ENCODE measurements around the gene SFXN3.

The SFXN3 gene

DNA sequence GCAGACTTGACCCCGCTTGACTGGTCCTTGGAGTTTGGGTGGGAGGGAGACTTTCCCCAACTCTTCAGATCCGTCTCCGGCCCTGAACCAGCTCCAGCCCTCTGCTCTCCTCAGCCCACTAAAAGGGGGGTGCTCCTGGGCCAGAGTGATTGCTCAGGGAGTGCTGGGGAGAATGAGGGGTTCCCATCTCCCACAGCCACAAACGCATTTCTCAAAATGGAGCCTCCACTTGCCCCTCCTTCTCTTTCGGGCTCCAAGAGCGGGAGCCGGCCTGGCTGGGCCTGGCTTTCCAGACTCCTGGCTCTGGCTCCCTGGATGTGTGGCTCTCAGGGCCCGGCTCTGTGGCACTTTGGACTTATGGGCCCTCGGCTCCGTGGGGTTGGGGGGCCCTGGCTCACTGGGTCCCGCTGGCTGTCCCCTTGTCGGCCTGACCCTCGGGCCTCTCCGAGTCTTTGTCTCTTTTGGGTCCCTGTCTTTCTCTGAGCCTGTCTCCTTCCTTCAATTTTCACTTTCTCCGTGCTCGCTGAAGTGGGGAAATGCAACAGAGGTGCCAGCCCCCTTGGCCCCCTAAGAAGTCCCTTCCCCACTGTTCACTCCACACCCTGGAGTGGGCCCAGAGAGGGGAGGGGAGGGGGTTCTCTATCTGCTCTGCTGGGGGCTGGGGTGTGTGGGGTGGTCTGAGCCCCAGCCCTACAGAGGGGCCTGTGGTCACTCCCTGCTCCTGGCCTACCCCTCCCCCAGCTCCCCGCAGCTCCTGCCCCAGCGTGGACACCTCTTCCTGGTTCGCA is 30.7 kb upstream of the SFXN3 start:
- DNase-seq = no peak

GRCh38 chr10:101000915-101001658 is 29.9 kb upstream of the SFXN3 start:
- peak; percentile 60 to 61 for DNase-seq

DNA sequence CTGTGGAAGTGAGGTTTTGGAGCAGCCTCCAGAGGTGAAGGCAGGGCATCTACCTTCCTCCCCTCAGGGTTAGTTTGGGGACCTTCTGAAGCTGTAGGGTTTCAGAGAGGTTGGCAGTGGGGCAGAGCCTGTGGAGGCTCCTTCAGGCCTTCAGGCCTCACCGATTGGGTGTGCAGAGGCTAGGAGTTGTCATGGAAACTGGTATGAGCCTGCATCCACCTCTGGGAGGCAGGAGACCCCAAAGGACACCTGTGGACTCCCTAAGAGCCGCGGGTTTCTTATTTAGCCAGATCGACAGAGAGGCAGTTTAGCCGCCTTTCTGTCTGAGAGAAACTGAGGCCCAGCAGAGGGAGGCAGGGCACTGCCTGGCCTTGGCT is 29.4 kb upstream of the SFXN3 start:
- DNase-seq = no peak

DNA sequence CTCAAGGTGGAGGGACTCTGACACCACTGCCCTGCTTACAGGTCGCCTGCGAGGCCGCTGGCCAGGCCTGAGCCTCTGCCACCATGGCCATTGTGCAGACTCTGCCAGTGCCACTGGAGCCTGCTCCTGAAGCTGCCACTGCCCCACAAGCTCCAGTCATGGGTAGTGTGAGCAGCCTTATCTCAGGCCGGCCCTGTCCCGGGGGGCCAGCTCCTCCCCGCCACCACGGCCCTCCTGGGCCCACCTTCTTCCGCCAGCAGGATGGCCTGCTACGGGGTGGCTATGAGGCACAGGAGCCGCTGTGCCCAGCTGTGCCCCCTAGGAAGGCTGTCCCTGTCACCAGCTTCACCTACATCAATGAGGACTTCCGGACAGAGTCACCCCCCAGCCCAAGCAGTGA is 28.6 kb upstream of the SFXN3 start:
- no peak for DNase-seq

DNA sequence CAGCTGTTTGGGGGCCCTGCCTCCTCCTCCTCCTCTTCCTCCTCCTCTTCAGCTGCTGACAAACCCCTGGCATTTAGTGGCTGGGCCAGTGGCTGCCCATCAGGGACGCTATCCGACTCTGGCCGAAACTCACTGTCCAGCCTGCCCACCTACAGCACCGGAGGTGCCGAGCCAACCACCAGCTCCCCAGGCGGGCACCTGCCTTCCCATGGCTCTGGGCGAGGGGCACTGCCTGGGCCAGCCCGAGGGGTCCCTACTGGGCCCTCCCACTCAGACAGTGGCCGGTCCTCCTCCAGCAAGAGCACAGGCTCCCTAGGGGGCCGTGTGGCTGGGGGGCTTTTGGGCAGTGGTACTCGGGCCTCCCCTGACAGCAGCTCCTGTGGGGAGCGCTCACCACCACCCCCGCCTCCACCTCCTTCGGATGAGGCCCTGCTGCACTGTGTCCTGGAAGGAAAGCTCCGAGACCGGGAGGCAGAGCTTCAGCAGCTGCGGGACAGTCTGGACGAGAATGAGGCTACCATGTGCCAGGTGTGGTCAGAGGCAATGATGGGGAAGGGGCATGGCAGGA is 27.3 kb upstream of the SFXN3 start:
- no peak for DNase-seq

DNA sequence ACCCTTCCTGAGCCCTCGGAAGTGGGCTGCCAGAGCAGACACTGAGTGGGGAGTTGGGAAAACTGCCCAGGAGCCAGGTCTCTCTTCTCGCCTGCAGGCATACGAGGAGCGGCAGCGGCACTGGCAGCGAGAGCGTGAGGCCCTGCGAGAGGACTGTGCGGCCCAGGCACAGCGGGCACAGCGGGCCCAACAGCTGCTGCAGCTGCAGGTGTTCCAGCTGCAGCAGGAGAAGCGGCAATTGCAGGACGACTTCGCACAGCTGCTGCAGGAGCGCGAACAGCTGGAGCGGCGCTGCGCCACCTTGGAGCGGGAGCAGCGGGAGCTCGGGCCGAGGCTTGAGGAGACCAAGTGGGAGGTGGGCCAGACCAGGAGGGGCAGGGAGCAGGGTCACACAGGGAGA is 25.7 kb upstream of the SFXN3 start:
- DNase-seq = no peak

DNA sequence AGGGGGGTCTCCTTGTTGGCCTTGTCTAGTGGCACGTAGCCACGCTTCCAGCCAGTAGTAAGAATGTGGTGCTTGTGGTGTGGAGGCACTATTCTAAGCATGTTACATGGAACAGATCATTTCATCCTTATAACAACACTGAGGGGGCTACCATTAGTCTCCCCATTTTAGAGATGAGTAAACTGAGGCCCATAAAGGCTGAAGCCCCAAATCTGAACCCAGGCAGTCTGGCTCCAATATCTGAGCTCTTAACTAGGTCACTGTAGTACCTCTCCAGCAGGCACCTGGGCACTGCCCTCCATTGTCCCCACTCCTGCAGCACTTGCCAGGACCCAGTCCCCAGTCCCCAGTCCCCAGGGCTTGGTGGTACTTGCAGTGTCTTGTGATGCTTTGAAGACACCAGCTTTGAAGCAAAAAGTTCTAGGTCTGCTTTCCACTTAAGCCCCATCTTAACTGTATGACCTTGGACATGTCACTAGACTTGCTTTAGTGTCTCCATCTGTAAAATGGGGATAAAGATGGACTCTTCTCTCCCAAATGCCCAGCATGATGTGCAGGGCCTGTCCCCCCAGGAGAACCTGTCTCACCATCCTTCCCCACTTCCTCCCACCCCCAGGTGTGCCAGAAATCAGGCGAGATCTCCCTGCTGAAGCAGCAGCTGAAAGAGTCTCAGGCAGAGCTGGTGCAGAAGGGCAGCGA is 25.0 kb upstream of the SFXN3 start:
- no peak for DNase-seq

DNA sequence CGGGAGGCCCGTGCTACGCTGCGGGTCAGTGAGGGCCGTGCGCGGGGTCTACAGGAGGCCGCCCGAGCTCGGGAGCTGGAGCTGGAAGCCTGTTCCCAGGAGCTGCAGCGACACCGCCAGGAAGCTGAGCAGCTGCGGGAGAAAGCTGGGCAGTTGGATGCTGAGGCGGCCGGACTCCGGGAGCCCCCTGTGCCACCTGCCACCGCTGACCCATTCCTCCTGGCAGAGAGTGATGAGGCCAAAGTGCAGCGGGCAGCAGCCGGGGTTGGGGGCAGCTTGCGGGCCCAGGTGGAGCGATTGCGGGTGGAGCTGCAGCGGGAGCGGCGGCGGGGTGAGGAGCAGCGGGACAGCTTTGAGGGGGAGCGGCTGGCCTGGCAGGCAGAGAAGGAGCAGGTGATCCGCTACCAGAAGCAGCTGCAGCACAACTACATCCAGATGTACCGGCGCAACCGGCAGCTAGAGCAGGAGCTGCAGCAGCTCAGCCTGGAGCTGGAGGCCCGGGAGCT is 24.4 kb upstream of the SFXN3 start:
- DNase-seq = peak in 1 of 2 donors; percentile 29

DNA sequence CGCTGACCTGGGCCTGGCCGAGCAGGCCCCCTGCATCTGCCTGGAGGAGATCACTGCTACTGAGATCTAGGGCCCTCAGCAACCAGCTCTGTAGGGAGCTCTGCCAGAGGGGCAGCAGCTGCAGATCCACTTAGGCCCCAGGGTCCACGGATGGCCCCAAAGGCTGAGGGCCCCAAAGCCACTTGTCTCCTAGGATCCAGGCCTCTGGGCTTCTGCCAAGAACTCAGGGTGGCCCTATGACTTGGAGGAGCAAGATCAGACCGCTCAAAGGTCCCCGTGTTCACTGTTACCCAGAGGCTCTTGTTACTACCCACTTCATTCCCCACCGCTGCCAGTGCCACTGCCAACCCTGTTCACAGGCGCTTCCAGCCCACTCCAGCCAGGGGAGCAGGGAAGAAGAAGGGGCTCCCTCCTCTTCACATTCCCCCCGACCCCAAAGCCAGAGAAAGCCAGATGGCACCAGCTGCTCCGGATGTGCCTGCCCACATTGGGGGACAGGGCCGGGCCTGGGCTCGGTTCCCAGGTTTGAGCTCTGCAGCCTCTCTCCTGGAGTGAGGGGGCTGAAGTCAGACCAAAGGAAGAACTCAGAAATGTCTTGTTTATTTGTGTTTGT is 23.8 kb upstream of the SFXN3 start:
- no peak for DNase-seq

- DNase-seq = peak; percentile 10 to 55
Observed at GRCh38 chr10:101007915-101008822, 22.9 kb upstream of the SFXN3 start.

- DNase-seq = peak; percentile 72 to 76
Observed at GRCh38 chr10:101008823-101009423, 22.1 kb upstream of the SFXN3 start.

DNA sequence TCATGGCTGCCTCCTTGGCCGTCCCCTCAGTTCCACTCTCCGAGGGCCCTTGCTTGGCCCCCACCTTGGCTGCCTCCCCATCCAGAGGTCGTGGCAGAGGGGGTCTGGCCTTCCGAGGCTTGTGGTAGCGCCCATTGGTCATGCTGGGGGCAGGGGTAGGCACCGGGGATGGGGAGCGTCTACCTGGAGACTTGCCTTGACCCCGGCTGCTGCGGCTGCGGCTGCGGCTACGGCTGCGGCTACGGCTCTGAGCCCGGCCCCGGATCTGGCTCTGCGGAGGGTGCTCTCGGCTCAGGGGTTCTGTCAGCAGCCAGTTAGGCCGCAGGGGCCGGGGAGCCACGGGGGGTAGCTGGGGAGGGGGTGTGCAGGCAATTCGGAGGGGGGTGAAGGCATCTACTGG is 20.7 kb upstream of the SFXN3 start:
- no peak for DNase-seq

GRCh38 chr10:101011517-101012423 is 19.3 kb upstream of the SFXN3 start:
- no peak for DNase-seq

DNA sequence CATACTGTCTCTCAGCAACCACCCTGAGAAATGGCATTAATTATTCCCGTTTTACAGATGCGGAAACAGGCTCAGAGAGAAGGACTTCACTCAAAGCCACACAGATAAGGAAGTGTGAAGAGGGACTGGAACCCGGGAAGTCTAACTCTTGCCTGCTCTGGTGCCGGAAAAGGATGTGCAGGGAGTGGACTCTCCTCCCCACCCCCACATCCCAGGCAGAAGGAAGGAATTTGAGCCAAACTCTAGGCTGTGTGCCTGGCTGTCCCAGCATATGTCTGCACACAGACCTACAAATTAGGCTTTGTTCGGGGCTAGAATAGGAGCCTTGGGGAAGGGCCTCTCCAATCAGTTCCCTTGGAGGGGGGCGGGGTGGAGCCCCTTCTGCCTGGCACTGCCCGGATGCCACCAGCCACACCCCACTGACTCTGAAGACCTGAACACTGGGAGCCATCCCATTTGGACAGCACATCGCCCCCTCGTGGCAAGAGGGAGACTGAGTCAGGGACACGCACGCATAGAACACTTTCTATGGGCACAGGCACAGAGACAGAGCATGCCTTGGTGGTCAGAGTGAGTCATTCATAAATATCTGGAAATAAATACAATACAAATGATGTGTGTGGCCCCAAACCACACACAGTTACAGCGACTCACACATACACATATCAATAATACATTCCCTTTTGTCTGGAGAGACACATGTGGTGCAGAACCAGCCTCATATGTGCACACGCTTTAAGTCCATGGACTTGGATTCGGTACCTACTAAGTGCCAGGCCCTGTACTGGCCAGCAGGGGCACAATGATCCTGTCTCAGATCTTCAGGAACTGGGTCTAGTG is 18.3 kb upstream of the SFXN3 start:
- DNase-seq = peak; percentile 94 to 95

DNA sequence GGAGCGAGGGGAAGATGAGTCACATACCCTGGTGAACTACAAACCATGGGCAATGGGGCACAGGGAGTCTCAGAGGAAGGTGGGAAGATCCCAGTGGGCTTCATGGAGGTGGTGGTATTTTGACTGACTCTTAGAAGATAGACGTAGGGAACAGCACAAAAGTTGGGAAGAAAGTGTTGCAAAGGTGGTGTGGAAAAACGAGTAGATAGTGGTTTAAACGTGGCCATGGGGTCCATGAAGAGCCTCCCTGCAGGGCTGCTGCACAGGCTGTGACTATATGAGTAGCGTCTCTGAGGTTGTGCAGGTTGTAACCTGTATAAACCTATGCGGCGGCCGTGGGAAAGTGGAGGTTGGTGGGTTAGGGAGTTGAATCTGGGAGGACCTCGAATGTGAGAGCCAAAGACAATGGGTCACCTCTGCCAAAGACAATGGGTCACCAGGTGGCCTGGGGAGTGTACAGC is 17.6 kb upstream of the SFXN3 start:
- no peak for DNase-seq

DNA sequence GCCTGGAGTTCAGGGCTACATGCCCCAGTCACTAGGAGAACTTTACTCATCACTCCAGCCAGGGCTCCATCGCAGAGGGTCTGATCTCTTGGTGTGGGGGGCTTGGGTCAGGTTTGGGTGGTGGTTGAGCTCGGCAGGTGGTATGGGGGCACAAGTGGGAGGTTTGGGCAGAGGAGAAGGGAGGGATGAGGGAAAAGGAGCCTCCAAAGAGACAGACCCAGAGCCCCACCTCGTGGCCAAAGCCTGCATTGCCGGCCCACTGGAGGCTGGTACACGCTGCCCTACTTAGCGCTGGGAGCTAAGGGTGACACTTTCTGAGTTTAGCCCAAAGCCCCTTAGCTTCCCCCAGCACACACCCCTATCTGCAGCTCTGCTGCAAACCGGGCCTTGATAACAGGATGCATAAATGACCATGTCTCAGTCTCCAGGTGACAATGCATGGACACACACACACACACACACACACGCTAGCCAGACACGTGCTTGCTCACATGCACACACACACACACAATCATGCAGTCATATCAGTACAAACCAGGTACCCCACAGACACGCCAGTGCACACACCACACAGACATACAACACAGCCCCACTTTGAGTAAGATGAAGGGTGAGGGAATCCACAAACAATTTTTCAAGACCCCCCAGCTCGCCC is 16.7 kb upstream of the SFXN3 start:
- DNase-seq = peak; percentile 58 to 73

- no peak for DNase-seq
Observed at GRCh38 chr10:101014966-101015581, 16.0 kb upstream of the SFXN3 start.

- no peak for DNase-seq
Observed at GRCh38 chr10:101015582-101015973, 15.5 kb upstream of the SFXN3 start.
